ENCODE results near the gene LPP.

The LPP gene

GRCh38 chr3:188553569-188553968 is 399.6 kb downstream of the LPP start:
- DNase-seq (ENCODE audit: low read depth in 2 of 2), result peak in 1 of 2 experiments; percentile 1

GRCh38 chr3:188554404-188554803 is 400.4 kb downstream of the LPP start:
- no peak for DNase-seq (ENCODE audit: low read depth in 2 of 2)

GRCh38 chr3:188557235-188557634 is 403.3 kb downstream of the LPP start:
- no peak for DNase-seq (ENCODE audit: low read depth in 2 of 2)

- DNase-seq (ENCODE audit: low read depth in 2 of 2), result no peak
Measured at GRCh38 chr3:188558343-188559071, 404.6 kb downstream of the LPP start.

GRCh38 chr3:188559072-188559429 is 405.1 kb downstream of the LPP start:
- no peak for DNase-seq (ENCODE audit: low read depth in 2 of 2)

- no peak for DNase-seq (ENCODE audit: low read depth in 2 of 2)
Measured at GRCh38 chr3:188559856-188560255, 405.9 kb downstream of the LPP start.

GRCh38 chr3:188562144-188562543 is 408.2 kb downstream of the LPP start:
- DNase-seq (ENCODE audit: low read depth in 2 of 2), result no peak

- DNase-seq (ENCODE audit: low read depth in 2 of 2), result no peak
Measured at GRCh38 chr3:188567478-188568195, 413.7 kb downstream of the LPP start.

GRCh38 chr3:188568736-188569135 is 414.8 kb downstream of the LPP start:
- no peak for DNase-seq (ENCODE audit: low read depth in 2 of 2)

- no peak for DNase-seq (ENCODE audit: low read depth in 2 of 2)
Measured at GRCh38 chr3:188571531-188572095, 417.7 kb downstream of the LPP start.

- DNase-seq (ENCODE audit: low read depth in 2 of 2), result no peak
Measured at GRCh38 chr3:188573291-188573940, 419.5 kb downstream of the LPP start.

- no peak for DNase-seq (ENCODE audit: low read depth in 2 of 2)
Measured at GRCh38 chr3:188573956-188574355, 420.0 kb downstream of the LPP start.

- no peak for DNase-seq (ENCODE audit: low read depth in 2 of 2)
Measured at GRCh38 chr3:188574885-188575284, 420.9 kb downstream of the LPP start.

- DNase-seq (ENCODE audit: low read depth in 2 of 2), result no peak
Measured at GRCh38 chr3:188575501-188575900, 421.5 kb downstream of the LPP start.

- no peak for DNase-seq (ENCODE audit: low read depth in 2 of 2)
Measured at GRCh38 chr3:188577539-188577938, 423.6 kb downstream of the LPP start.

- peak in 1 of 2 experiments; percentile 8 for DNase-seq (ENCODE audit: low read depth in 2 of 2)
Measured at GRCh38 chr3:188578576-188579363, 424.8 kb downstream of the LPP start.

GRCh38 chr3:188580223-188580622 is 426.3 kb downstream of the LPP start:
- no peak for DNase-seq (ENCODE audit: low read depth in 2 of 2)

GRCh38 chr3:188580659-188581058 is 426.7 kb downstream of the LPP start:
- no peak for DNase-seq (ENCODE audit: low read depth in 2 of 2)

- no peak for DNase-seq (ENCODE audit: low read depth in 2 of 2)
Measured at GRCh38 chr3:188581365-188581764, 427.4 kb downstream of the LPP start.

- no peak for DNase-seq (ENCODE audit: low read depth in 2 of 2)
Measured at GRCh38 chr3:188581792-188582191, 427.8 kb downstream of the LPP start.

GRCh38 chr3:188583341-188584161 is 429.6 kb downstream of the LPP start:
- peak in 1 of 2 experiments; percentile 20 for DNase-seq (ENCODE audit: low read depth in 2 of 2)

Data from stimulated activated CD4-positive, alpha-beta T cell treated with anti-CD3 and anti-CD28 coated beads, Interleukin-12 subunit alpha, Interleukin-12 subunit beta, amount 100 ng/mL, for 24 hours (primary cell).